Natural killer cell (primary cell): ENCODE results near the gene BLOC1S1. TPM values are rescaled to one million over a fixed set of nuclear protein-coding genes. Genes with fewer than 3 reads are reported as not detected.

Experiments used
- ATAC-seq, 3 donors: fragments of 150-1000 bp in 2 of 3; fragments of 200-7000 bp in 1 of 3; cut with Tn5 transposase; 1 replicate in 1 of 3; 2 replicates in 2 of 3; pipeline ENCODE4 v1.10.0; 2021; ENCODE audit warnings: mild to moderate bottlenecking in 2 of 3, moderate library complexity in 2 of 3
- DNase-seq, 2 donors: peaks; one replicate each; pipeline versions ENCODE4 v3.0.0 to v3.0.0-alpha.2; 2013 to 2021; ENCODE audit warnings: mixed read lengths in 1 of 2
- H3K27ac ChIP-seq: one replicate; pipeline ENCODE4 v1.5.1; 2013; ENCODE audit warnings: mild to moderate bottlenecking, low read length
- H3K27me3 ChIP-seq: one replicate; pipeline ENCODE4 v1.6.1; 2013; ENCODE audit warnings: low read length; ENCODE audit not compliant: control insufficient read depth, insufficient read depth
- H3K36me3 ChIP-seq: one replicate; pipeline ENCODE4 v1.6.1; 2013; ENCODE audit warnings: low read length; ENCODE audit not compliant: control insufficient read depth, insufficient read depth
- H3K4me1 ChIP-seq: one replicate; pipeline ENCODE4 v1.6.1; 2013; ENCODE audit warnings: low read length; ENCODE audit not compliant: control insufficient read depth, insufficient read depth
- H3K4me3 ChIP-seq: one replicate; pipeline ENCODE4 v1.5.1; 2013; ENCODE audit warnings: low read length
- H3K9me3 ChIP-seq: one replicate; pipeline ENCODE4 v1.6.1; 2013; ENCODE audit warnings: low read length; ENCODE audit not compliant: control insufficient read depth, insufficient read depth
- H3K27ac Mint-ChIP-seq, 2 donors: one replicate each; pipeline ENCODE4 v1.8.0; 2022; ENCODE audit warnings: mild to moderate bottlenecking in 2 of 2, mixed read lengths in 2 of 2, moderate library complexity in 1 of 2
- H3K27me3 Mint-ChIP-seq, 2 donors: one replicate each; pipeline ENCODE4 v1.8.0; 2022; ENCODE audit warnings: low read depth in 2 of 2, mixed read lengths in 2 of 2
- H3K36me3 Mint-ChIP-seq: one replicate; pipeline ENCODE4 v1.8.0; 2022; ENCODE audit warnings: mixed read lengths
- H3K4me1 Mint-ChIP-seq, 2 donors: one replicate each; pipeline ENCODE4 v1.8.0; 2022; ENCODE audit warnings: mixed read lengths in 2 of 2
- H3K4me3 Mint-ChIP-seq: one replicate; pipeline ENCODE4 v1.8.0; 2022; ENCODE audit warnings: mild to moderate bottlenecking, moderate library complexity, mixed read lengths
- H3K9me3 Mint-ChIP-seq, 2 donors: one replicate each; pipeline ENCODE4 v1.8.0; 2022; ENCODE audit warnings: mixed read lengths in 2 of 2
- WGBS: methylation state at CpG from one replicate; pipeline ENCODE4 v1.1.7; 2013; ENCODE audit warnings: missing lambda C conversion rate; ENCODE audit not compliant: insufficient coverage; 5-methylcytosine and 5-hydroxymethylcytosine counted together
- intact Hi-C: fragments of 100-400 bp; cut with micrococcal nuclease; formaldehyde crosslinking; loops from one replicate; pipeline ENCODE4 v1.14.2; 2022
- total RNA-seq, 4 donors: library from RNA; stranded (reverse); fragments of 120-200 nt in 1 of 4; gene quantifications; one replicate each; pipeline versions ENCODE4 v1.2.3 to v1.2.4, GENCODE V29; 2013 to 2022
- TF ChIP-seq, protein P1 (sequence below): fragments of 200-600 bp; IDR thresholded peaks from one replicate; pipeline ENCODE4 v1.8.0; 2022; ENCODE audit warnings: antibody characterized with exemption

BLOC1S1 gene
- total RNA-seq, 3 donors from 2014 or later (not counting 1 experiment from before 2014, with no cell fraction given) = 75.8 to 83.7 (median 81.0) TPM

DNA sequence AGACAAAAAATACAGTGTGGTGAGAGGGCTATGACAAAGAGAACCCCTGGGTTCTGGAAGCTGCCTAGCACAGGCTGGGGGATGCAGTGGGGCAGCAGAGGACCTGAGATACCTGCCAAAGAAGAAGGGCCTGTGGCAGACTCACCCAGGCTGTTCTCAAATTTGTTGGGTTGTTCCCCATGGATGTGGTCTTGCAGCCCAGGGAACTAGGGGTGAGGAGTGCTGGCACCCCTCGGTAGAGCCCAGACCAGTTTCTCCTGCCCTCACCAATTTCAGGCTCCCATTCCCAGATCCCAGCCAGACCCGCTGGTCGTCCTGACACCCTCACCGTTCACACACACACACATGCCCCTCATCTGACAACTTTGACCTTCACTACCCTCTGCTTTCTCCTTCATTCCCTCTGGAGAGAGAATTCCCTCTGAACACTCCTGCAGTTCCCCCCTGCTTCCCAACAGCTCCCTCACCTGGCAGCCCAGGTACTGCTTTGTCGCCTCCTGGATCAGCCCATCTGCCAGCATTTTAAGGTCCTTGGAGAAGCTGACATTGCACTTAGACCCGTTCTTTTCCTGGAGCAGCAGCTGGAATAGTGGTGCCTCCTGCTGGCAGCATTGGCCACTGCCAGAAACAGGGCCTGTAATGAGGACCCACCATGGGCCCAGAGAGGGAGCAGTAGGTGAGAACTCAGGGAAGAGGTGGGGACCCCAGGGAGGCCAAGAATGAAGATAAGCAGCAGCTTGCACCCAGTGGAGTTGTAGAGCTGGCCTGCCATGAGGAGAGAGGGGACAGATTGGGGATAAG, 21.1 kb downstream of the BLOC1S1 start:
- ATAC-seq = peak; percentile 31 to 54 (median 49)

DNA sequence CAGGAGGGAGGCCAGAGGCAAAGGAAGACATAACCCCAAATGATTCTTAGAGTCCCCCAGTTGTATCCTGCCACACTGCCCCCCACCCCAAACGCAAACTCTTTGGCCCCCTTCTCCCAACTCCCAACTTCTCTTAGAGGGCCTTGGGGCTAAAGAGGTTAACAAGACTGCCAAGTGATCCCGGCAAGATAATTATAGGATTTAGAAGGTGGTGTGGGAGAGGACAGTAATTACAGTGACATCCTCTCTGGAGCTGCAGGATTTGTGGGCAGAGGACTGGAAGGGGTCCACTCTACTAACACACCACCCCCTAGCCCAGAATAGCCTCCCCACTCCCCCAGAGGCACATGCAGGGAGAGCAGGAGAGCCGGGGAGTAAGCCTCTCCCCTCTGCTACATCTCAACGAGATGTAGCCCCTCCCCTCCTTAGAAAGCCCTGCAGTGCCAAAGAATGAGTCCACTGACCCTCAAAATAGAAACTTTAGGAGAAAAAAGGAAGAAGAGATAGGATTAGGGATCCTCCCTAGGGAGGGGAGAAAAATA, 21.8 kb downstream of the BLOC1S1 start:
- intact Hi-C loops = loop anchor here (1.0 to 10.0 kb wide), 9 partner anchors 7 to 447 kb away; partner anchors contain the start of genes ORMDL2, RPS26, SARNP and SMARCC2
- Histone ChIP-seq H3K4me3 (no peak overlapping the region), H3K9me3 (no peaks in the 10 kb centered on the region), H3K27ac (peak overlapping the region; percentile 65), H3K27me3 (no peaks in the 10 kb centered on the region), H3K36me3 (no peaks in the 10 kb centered on the region), H3K4me1 (peaks cover 27% of the 10 kb centered on the region)
- H3K4me1 Mint-ChIP-seq = peaks cover 33 to 36% of the 10 kb centered on the region in 2 donors
- ATAC-seq (no peak), DNase-seq (no peak)
- TF ChIP-seq, protein P1, sequence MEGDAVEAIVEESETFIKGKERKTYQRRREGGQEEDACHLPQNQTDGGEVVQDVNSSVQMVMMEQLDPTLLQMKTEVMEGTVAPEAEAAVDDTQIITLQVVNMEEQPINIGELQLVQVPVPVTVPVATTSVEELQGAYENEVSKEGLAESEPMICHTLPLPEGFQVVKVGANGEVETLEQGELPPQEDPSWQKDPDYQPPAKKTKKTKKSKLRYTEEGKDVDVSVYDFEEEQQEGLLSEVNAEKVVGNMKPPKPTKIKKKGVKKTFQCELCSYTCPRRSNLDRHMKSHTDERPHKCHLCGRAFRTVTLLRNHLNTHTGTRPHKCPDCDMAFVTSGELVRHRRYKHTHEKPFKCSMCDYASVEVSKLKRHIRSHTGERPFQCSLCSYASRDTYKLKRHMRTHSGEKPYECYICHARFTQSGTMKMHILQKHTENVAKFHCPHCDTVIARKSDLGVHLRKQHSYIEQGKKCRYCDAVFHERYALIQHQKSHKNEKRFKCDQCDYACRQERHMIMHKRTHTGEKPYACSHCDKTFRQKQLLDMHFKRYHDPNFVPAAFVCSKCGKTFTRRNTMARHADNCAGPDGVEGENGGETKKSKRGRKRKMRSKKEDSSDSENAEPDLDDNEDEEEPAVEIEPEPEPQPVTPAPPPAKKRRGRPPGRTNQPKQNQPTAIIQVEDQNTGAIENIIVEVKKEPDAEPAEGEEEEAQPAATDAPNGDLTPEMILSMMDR = no peak
- peak overlapping the region; percentile 88 for H3K4me3 Mint-ChIP-seq
- WGBS = 34% methylated on average over 2 of the region's 4 CpGs
- H3K36me3 Mint-ChIP-seq = no peaks in the 10 kb centered on the region
- no peaks in the 10 kb centered on the region for H3K9me3 Mint-ChIP-seq
- no peaks in the 10 kb centered on the region for H3K27me3 Mint-ChIP-seq
- peak overlapping the region; percentile 86 to 94 for H3K27ac Mint-ChIP-seq

More for the DNA sequence above, 21.1 kb downstream of the BLOC1S1 start:
- H3K4me1 Mint-ChIP-seq = peaks cover 29 to 32% of the 10 kb centered on the region in 2 donors
- WGBS = 70% methylated on average over 6 of the region's 6 CpGs
- peak overlapping the region; percentile 76 for H3K4me3 Mint-ChIP-seq
- Histone ChIP-seq H3K9me3 (no peaks in the 10 kb centered on the region), H3K36me3 (no peaks in the 10 kb centered on the region), H3K4me1 (peaks cover 30% of the 10 kb centered on the region), H3K27ac (no peak overlapping the region), H3K4me3 (no peak overlapping the region), H3K27me3 (no peaks in the 10 kb centered on the region)
- peak; percentile 44 to 75 for DNase-seq
- intact Hi-C loops = loop anchor here (5.0 to 10.0 kb wide), 3 partner anchors 80 to 448 kb away; partner anchors contain the start of genes ORMDL2, SARNP and SMARCC2
- no peaks in the 10 kb centered on the region for H3K36me3 Mint-ChIP-seq
- H3K27me3 Mint-ChIP-seq = no peaks in the 10 kb centered on the region
- H3K27ac Mint-ChIP-seq = peak overlapping the region; percentile 86 to 94
- no peaks in the 10 kb centered on the region for H3K9me3 Mint-ChIP-seq
- TF ChIP-seq, protein P1 = peak; percentile 48

DNA sequence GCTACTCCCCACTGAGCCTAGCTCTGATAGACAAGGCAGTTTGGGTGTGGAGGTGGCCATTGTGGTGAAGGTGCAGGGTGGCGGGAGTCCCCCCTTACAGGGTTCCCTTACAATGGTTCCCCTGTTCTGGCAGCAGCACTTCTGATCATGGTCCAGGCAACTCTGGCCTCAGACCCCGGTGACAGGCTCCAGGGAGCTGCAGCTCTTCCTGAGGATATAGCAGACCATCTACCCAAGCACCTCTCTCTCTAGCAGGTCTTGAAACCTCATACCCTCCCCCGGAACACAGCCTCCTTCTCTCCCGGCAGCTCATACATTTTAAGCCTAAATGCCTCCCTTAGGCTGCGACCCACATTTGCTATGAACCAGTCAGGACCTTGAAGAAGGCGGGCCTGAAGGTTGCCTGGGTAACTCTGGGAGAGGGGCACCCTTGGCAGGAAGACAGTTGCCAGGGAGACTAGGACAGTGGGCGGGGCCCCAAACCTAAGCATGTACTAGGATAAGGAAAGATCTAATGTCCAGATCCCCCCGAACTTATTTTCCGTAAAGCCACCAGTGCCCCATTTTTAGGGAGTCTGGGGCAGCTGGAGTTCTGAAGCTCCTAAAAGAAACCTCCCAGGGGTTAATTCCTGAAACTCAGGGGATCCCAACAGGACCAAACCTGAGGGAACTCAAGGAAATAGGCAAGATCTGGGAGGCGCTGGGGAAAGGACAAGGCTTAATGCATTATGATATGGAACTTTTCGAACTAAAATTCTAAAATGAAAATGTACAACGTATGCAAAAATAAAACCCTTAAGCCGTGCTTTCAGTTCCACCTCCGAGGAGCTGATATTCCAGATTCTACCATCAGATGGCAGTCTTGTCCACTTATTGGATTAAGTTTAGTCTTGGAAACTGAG, 22.5 kb downstream of the BLOC1S1 start:
- ATAC-seq = peak; percentile 62 to 76 (median 65)
- H3K36me3 ChIP-seq = no peaks in the 10 kb centered on the region
- no peaks in the 10 kb centered on the region for H3K36me3 Mint-ChIP-seq
- H3K9me3 ChIP-seq = no peaks in the 10 kb centered on the region
- H3K27ac ChIP-seq = peak overlapping the region; percentile 65
- peak overlapping the region; percentile 86 to 94 for H3K27ac Mint-ChIP-seq
- H3K4me1 ChIP-seq = peaks cover 26% of the 10 kb centered on the region
- peak; percentile 42 to 92 for DNase-seq
- H3K9me3 Mint-ChIP-seq = no peaks in the 10 kb centered on the region
- WGBS = 0% methylated on average over 14 of the region's 14 CpGs
- H3K27me3 Mint-ChIP-seq = no peaks in the 10 kb centered on the region
- intact Hi-C loops = loop anchor here (1.0 to 10.0 kb wide), 9 partner anchors 8 to 446 kb away; partner anchors contain the start of genes ORMDL2, RPS26, SARNP and SMARCC2
- peak overlapping the region; percentile 52 for H3K4me3 ChIP-seq
- TF ChIP-seq, protein P1 = peak; percentile 95
- H3K27me3 ChIP-seq = no peaks in the 10 kb centered on the region
- H3K4me3 Mint-ChIP-seq = peak overlapping the region; percentile 88
- peaks cover 36 to 38% of the 10 kb centered on the region in 2 donors for H3K4me1 Mint-ChIP-seq
